SU-DHL-6 (cell line): ENCODE results near the gene AEBP1.

ENCODE experiments used
- H2AFZ ChIP-seq: fragments of 200-600 bp; sonication (generic); 2 replicates; pipeline ENCODE4 v1.6.1; 2014; ENCODE audit warnings: low read depth, mild to moderate bottlenecking, moderate library complexity, mixed read lengths, antibody characterized with exemption, low read length; ENCODE audit not compliant: severe bottlenecking
- H3F3A ChIP-seq: fragments of 200-600 bp; shearing (Covaris generic); 2 replicates; pipeline ENCODE4 v1.6.0; 2016; ENCODE audit warnings: antibody characterized with exemption, mild to moderate bottlenecking; ENCODE audit not compliant: insufficient read depth
- H3K27ac ChIP-seq: fragments of 200-600 bp; sonication (generic); 2 replicates; pipeline ENCODE4 v1.5.1; 2016; ENCODE audit warnings: low read depth, mild to moderate bottlenecking, low read length, moderate library complexity, mixed read lengths
- H3K27me3 ChIP-seq: fragments of 200-600 bp; sonication (generic), shearing (Covaris generic); 2 replicates; pipeline ENCODE4 v1.6.0; 2014; ENCODE audit warnings: mild to moderate bottlenecking, low read length
- H3K36me3 ChIP-seq: fragments of 200-600 bp; sonication (generic); 2 replicates; pipeline ENCODE4 v1.6.1; 2014; ENCODE audit warnings: mild to moderate bottlenecking, low read length, mixed read lengths
- H3K4me2 ChIP-seq: fragments of 300-600, 200-600 bp; shearing (Covaris generic), sonication (generic); 2 replicates; pipeline ENCODE4 v1.6.0; 2014; ENCODE audit warnings: low read length, low read depth, mild to moderate bottlenecking; ENCODE audit not compliant: poor library complexity, severe bottlenecking
- H3K4me3 ChIP-seq: fragments of 200-600 bp; sonication (generic); 2 replicates; pipeline ENCODE4 v1.5.1; 2014; ENCODE audit warnings: antibody characterized with exemption, low read length, mild to moderate bottlenecking, mixed read lengths; ENCODE audit not compliant: insufficient read depth, poor library complexity, severe bottlenecking
- H3K79me2 ChIP-seq: fragments of 200-600 bp; sonication (generic); 2 replicates; pipeline ENCODE4 v1.6.1; 2014; ENCODE audit warnings: mild to moderate bottlenecking, low read length, moderate library complexity; ENCODE audit not compliant: insufficient read depth
- H3K9ac ChIP-seq: fragments of 200-600 bp; sonication (generic); 2 replicates; pipeline ENCODE4 v1.7.0; 2014; ENCODE audit warnings: mild to moderate bottlenecking, low read length
- H3K9me2 ChIP-seq: fragments of 200-600 bp; sonication (generic); replicated peaks from 2 replicates; pipeline ENCODE4 v1.6.1; 2014; ENCODE audit warnings: low read length; ENCODE audit not compliant: insufficient read depth
- H3K9me3 ChIP-seq: fragments of 200-600 bp; sonication (generic); 2 replicates; pipeline ENCODE4 v1.6.1; 2014; ENCODE audit warnings: low read length, mixed read lengths; ENCODE audit not compliant: insufficient read depth
- H4K20me1 ChIP-seq: fragments of 200-600 bp; sonication (generic); 2 replicates; pipeline ENCODE4 v1.6.1; 2014; ENCODE audit warnings: low read depth, mild to moderate bottlenecking, antibody characterized with exemption, low read length, moderate library complexity, mixed read lengths
- CTCF ChIP-seq: fragments of 200-600 bp; sonication (generic); IDR thresholded peaks from one replicate; pipeline ENCODE4 v1.5.1; 2017; ENCODE audit warnings: antibody characterized with exemption, mild to moderate bottlenecking, low read length, moderate library complexity; ENCODE audit not compliant: insufficient read depth, poor library complexity, severe bottlenecking
- EZH2phosphoT487 ChIP-seq: fragments of 200-600 bp; sonication (generic), shearing (Covaris generic); conservative IDR thresholded peaks from 2 replicates; pipeline ENCODE4 v1.6.1; 2018; ENCODE audit warnings: mild to moderate bottlenecking, antibody characterized with exemption, low read length, moderate library complexity, mixed read lengths

AEBP1 gene

DNA sequence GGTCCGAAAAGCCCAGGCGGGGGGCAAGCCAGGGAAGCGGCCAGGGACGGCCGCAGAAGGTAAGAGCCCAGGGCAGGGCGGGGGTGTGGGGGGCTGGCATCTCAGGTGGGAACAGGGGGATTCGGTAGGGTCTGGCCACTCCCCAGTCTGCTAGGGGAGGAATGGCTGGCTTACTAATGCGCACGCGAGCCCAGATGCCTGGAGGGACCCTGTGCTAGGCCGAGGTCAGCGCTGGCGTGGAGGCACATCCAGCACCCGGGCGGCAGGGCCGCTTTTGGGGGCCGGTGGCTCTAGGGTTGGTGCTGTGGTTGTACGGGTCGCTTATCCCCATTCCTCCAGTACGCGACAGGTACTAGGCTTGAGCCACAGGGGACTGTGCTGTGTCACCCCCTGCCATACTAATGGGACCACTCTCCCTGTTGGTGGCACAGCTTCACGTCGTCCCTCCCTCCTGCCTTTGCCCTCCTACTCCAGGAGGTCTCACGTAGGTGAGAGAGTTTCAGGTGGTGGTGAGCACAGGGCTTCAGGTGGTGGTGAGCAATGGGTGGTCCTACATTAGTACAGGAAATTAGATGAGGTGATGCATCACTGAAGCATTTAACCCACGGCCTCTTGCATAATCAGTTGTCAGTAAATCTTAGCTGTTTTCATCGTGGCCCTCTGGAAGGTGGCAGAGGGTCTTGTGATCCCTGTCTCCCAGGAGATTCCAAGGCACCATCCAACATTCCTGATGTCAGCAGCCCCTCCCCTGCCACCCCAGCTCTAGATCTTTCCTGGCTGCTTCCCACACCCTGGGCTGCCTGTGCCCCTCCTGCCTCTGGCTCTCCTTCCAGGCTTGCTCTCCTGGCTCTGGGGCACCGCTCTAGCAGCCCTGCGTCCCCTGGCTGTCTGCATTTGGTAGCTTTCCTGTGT is 971 bp downstream of the AEBP1 start:
- Histone ChIP-seq H3K27me3 (no peaks in the 10 kb centered on the region), H3K9me2 (no peaks in the 10 kb centered on the region), H4K20me1 (no peaks in the 10 kb centered on the region), H3K4me2 (no peak overlapping the region), H3K9ac (no peak overlapping the region), H3K36me3 (no peaks in the 10 kb centered on the region), H3K27ac (no peak overlapping the region), H2AFZ (no peak overlapping the region), H3F3A (no peaks in the 10 kb centered on the region), H3K79me2 (no peaks in the 10 kb centered on the region), H3K9me3 (no peaks in the 10 kb centered on the region), H3K4me3 (no peak overlapping the region)
- TF ChIP-seq EZH2phosphoT487, result no peak

DNA sequence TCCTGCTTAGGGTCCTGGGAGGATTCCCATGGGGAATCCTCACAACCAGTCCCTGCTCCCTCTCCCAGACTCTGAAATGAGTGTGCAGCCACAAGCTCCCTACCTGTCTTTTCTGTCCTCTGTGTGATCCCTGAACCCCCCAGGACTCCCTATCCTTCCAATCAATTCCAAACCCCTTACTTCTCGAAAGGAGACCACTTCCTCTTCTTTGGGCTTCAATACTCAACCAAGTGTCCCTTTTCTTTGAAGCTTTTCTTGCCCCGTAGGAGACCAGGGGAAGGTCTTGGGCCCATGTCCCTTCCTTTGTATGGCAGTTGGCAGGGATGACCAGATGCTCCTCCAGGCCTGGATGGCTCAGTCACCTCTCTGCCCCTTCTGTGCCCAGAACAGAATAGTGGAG is 1.7 kb downstream of the AEBP1 start:
- H4K20me1 ChIP-seq, result no peaks in the 10 kb centered on the region
- H3K36me3 ChIP-seq, result no peaks in the 10 kb centered on the region
- no peaks in the 10 kb centered on the region for H3K9me3 ChIP-seq
- no peaks in the 10 kb centered on the region for H3K9me2 ChIP-seq
- H3K27ac ChIP-seq, result no peak overlapping the region
- H3K4me2 ChIP-seq, result no peak overlapping the region
- H3K79me2 ChIP-seq, result no peaks in the 10 kb centered on the region
- H3K4me3 ChIP-seq, result no peak overlapping the region
- no peak for TF ChIP-seq CTCF
- H3K27me3 ChIP-seq, result no peaks in the 10 kb centered on the region
- H3F3A ChIP-seq, result no peaks in the 10 kb centered on the region
- no peak overlapping the region for H2AFZ ChIP-seq
- no peak overlapping the region for H3K9ac ChIP-seq

DNA sequence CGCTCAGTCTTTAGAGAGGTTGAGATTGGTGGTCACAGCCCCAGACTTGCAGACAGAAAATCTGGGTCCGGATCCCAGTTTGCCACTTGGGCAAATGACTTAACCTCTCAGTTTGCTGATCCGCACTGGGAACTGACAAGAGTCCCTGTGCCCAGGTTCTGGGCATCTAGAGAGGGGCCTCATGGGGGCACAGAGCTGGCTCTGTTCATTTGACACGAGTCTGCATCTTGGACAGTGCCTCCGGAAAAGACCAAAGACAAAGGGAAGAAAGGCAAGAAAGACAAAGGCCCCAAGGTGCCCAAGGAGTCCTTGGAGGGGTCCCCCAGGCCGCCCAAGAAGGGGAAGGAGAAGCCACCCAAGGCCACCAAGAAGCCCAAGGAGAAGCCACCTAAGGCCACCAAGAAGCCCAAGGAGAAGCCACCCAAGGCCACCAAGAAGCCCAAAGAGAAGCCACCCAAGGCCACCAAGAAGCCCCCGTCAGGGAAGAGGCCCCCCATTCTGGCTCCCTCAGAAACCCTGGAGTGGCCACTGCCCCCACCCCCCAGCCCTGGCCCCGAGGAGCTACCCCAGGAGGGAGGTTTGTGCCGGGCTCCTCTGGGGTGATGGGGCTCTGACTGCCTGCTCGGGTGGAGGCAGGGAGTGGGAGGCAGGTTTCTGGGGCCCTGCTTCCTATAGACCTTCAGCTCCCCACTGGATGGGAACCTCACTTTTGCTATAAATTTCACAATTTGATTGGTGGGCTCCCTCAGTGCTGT is 2.3 kb downstream of the AEBP1 start:
- no peaks in the 10 kb centered on the region for H4K20me1 ChIP-seq
- H3K4me3 ChIP-seq, result no peak overlapping the region
- no peaks in the 10 kb centered on the region for H3K9me3 ChIP-seq
- no peak overlapping the region for H2AFZ ChIP-seq
- TF ChIP-seq CTCF (no peak), EZH2phosphoT487 (no peak)
- no peak overlapping the region for H3K27ac ChIP-seq
- no peaks in the 10 kb centered on the region for H3K36me3 ChIP-seq
- H3F3A ChIP-seq, result no peaks in the 10 kb centered on the region
- H3K9me2 ChIP-seq, result no peaks in the 10 kb centered on the region
- H3K79me2 ChIP-seq, result no peaks in the 10 kb centered on the region
- no peaks in the 10 kb centered on the region for H3K27me3 ChIP-seq
- H3K4me2 ChIP-seq, result no peak overlapping the region
- no peak overlapping the region for H3K9ac ChIP-seq
